ENCODE data around the gene ATP1A2. TPM values are rescaled to one million over a fixed set of nuclear protein-coding genes. Genes with fewer than 3 reads are reported as not detected.

ATP1A2 gene
- total and polyA plus RNA-seq, 2 of the 8 experiments (the other 6 are each of a cell fraction or from before 2014, with no cell fraction given), result 39.7 to 40.8 TPM

GRCh38 chr1:160101037-160101716, 14.4 kb upstream of the ATP1A2 start (continued):
- TF ChIP-seq SIN3A (conservative IDR thresholded peaks at IDR 0.05 in 1 of 2, IDR thresholded peaks at IDR 0.05 in 1 of 2; ENCODE audit: low read depth in 1 of 2, low read length in 2 of 2) (peak; percentile 52 to 73; a peak in 1 of 4 replicates), BACH1 (IDR thresholded peaks at IDR 0.05; ENCODE audit: low read length) (no peak), MAX (IDR thresholded peaks at IDR 0.05) (peak; percentile 87), SRF (IDR thresholded peaks at IDR 0.05; ENCODE audit: low read depth, low read length) (no peak), EP300 (IDR thresholded peaks at IDR 0.05; ENCODE audit: borderline replicate concordance in 1 of 2, low read depth in 2 of 2, low read length in 2 of 2) (peak in 1 of 2 experiments; percentile 70; a peak in 1 of 3 replicates), BCL11A (IDR thresholded peaks at IDR 0.05; ENCODE audit: low read depth in 2 of 2, low read length in 2 of 2) (no peak), CHD1 (IDR thresholded peaks at IDR 0.05; ENCODE audit: low read depth, low read length) (no peak), RAD21 (IDR thresholded peaks at IDR 0.05 in 1 of 2, conservative IDR thresholded peaks at IDR 0.05 in 1 of 2; ENCODE audit: low read depth in 2 of 2, low read length in 2 of 2) (peak; percentile 96 to 98), CBX5 (IDR thresholded peaks at IDR 0.05; ENCODE audit: low read depth, low read length) (no peak), ATF2 (IDR thresholded peaks at IDR 0.05; ENCODE audit: low read length) (no peak), SP4 (IDR thresholded peaks at IDR 0.05; ENCODE audit: low read length) (no peak), RXRA (IDR thresholded peaks at IDR 0.05; ENCODE audit: insufficient read depth, low read depth, low read length) (no peak), TBP (IDR thresholded peaks at IDR 0.05; ENCODE audit: low read depth, low read length) (no peak), SP1 (IDR thresholded peaks at IDR 0.05; ENCODE audit: low read depth, low read length) (no peak), JUND (IDR thresholded peaks at IDR 0.05; ENCODE audit: low read length) (no peak), E2F6 (IDR thresholded peaks at IDR 0.05) (no peak), SUZ12 (IDR thresholded peaks at IDR 0.05; ENCODE audit: low read length) (no peak), KDM4A (IDR thresholded peaks at IDR 0.05; ENCODE audit: low read depth, low read length, severe bottlenecking) (no peak), GTF2F1 (IDR thresholded peaks at IDR 0.05; ENCODE audit: borderline replicate concordance, low read depth, low read length) (no peak), CTBP2 (IDR thresholded peaks at IDR 0.05; ENCODE audit: borderline replicate concordance, insufficient read depth, insufficient read length, low read length) (peak; percentile 44), SIX5 (IDR thresholded peaks at IDR 0.05; ENCODE audit: low read depth, low read length) (no peak)
